Activated T-helper 17 cell treated with anti-CD3 and anti-CD28 coated beads, Interleukin-2, amount 50 U/mL, for 72 hours (primary cell): ENCODE measurements around the gene CTU1. TPM values are rescaled to one million over a fixed set of nuclear protein-coding genes. Genes with fewer than 3 reads are reported as not detected.

Experiments used
- ATAC-seq: fragments of 150-1000 bp; cut with Tn5 transposase; replicated peaks from 2 replicates; pipeline ENCODE4 v1.10.0; 2021; ENCODE audit warnings: mild to moderate bottlenecking, moderate library complexity
- H3K27ac Mint-ChIP-seq: one replicate; pipeline ENCODE4 v1.8.0; 2022; ENCODE audit warnings: mixed read lengths
- H3K27me3 Mint-ChIP-seq: one replicate; pipeline ENCODE4 v1.8.0; 2022; ENCODE audit warnings: mixed read lengths
- H3K36me3 Mint-ChIP-seq: one replicate; pipeline ENCODE4 v1.8.0; 2022; ENCODE audit warnings: low read depth, mild to moderate bottlenecking, mixed read lengths
- H3K4me1 Mint-ChIP-seq: one replicate; pipeline ENCODE4 v1.8.0; 2022; ENCODE audit warnings: mixed read lengths
- H3K4me3 Mint-ChIP-seq: one replicate; pipeline ENCODE4 v1.8.0; 2022; ENCODE audit warnings: mild to moderate bottlenecking, mixed read lengths
- H3K9me3 Mint-ChIP-seq: one replicate; pipeline ENCODE4 v1.8.0; 2022; ENCODE audit warnings: mixed read lengths
- total RNA-seq, 2 donors: library from RNA; stranded (reverse); gene quantifications; one replicate each; pipeline ENCODE4 v1.2.3, GENCODE V29; 2022

The CTU1 gene
- total RNA-seq, 2 donors from 2014 or later, result 7.0 to 9.7 TPM

- no peak overlapping the region for H3K27ac Mint-ChIP-seq
- no peaks in the 10 kb centered on the region for H3K36me3 Mint-ChIP-seq
- H3K4me1 Mint-ChIP-seq, result peaks cover 9% of the 10 kb centered on the region
- no peak overlapping the region for H3K4me3 Mint-ChIP-seq
- peaks cover 7% of the 10 kb centered on the region for H3K27me3 Mint-ChIP-seq
- no peaks in the 10 kb centered on the region for H3K9me3 Mint-ChIP-seq
- ATAC-seq, result no peak
These were observed 31.2 kb upstream of the CTU1 start for GRCh38 chr19:51139299-51140014.

GRCh38 chr19:51138549-51138979, 30.4 kb upstream of the CTU1 start:
- Mint-ChIP-seq H3K27ac (no peak overlapping the region), H3K4me3 (no peak overlapping the region), H3K9me3 (no peaks in the 10 kb centered on the region), H3K27me3 (peaks cover 4% of the 10 kb centered on the region), H3K36me3 (no peaks in the 10 kb centered on the region), H3K4me1 (peaks cover 9% of the 10 kb centered on the region)
- ATAC-seq, result no peak

GRCh38 chr19:51137792-51138425, 29.7 kb upstream of the CTU1 start:
- peaks cover 4% of the 10 kb centered on the region for H3K27me3 Mint-ChIP-seq
- H3K4me3 Mint-ChIP-seq, result peak overlapping the region; percentile 16
- no peaks in the 10 kb centered on the region for H3K36me3 Mint-ChIP-seq
- no peaks in the 10 kb centered on the region for H3K9me3 Mint-ChIP-seq
- H3K27ac Mint-ChIP-seq, result peak overlapping the region; percentile 64
- H3K4me1 Mint-ChIP-seq, result peaks cover 9% of the 10 kb centered on the region
- ATAC-seq, result peak; percentile 26

GRCh38 chr19:51136851-51137551, 28.8 kb upstream of the CTU1 start:
- peak; percentile 58 for ATAC-seq

GRCh38 chr19:51135986-51136762, 28.0 kb upstream of the CTU1 start:
- H3K9me3 Mint-ChIP-seq, result no peaks in the 10 kb centered on the region
- peak; percentile 29 for ATAC-seq
- peaks cover 4% of the 10 kb centered on the region for H3K27me3 Mint-ChIP-seq
- no peaks in the 10 kb centered on the region for H3K36me3 Mint-ChIP-seq
- H3K4me1 Mint-ChIP-seq, result peaks cover 19% of the 10 kb centered on the region
- H3K4me3 Mint-ChIP-seq, result peak overlapping the region; percentile 16
- peak overlapping the region; percentile 64 for H3K27ac Mint-ChIP-seq

More at GRCh38 chr19:51136851-51137551, 28.8 kb upstream of the CTU1 start:
- no peaks in the 10 kb centered on the region for H3K36me3 Mint-ChIP-seq
- no peaks in the 10 kb centered on the region for H3K9me3 Mint-ChIP-seq
- peak overlapping the region; percentile 16 for H3K4me3 Mint-ChIP-seq
- peaks cover 16% of the 10 kb centered on the region for H3K4me1 Mint-ChIP-seq
- H3K27me3 Mint-ChIP-seq, result peaks cover 4% of the 10 kb centered on the region
- peak overlapping the region; percentile 64 for H3K27ac Mint-ChIP-seq

- peaks cover 4% of the 10 kb centered on the region for H3K27me3 Mint-ChIP-seq
- H3K4me3 Mint-ChIP-seq, result no peak overlapping the region
- peaks cover 19% of the 10 kb centered on the region for H3K4me1 Mint-ChIP-seq
- no peak for ATAC-seq
- no peaks in the 10 kb centered on the region for H3K9me3 Mint-ChIP-seq
- H3K27ac Mint-ChIP-seq, result no peak overlapping the region
- no peaks in the 10 kb centered on the region for H3K36me3 Mint-ChIP-seq
These were observed 26.8 kb upstream of the CTU1 start for GRCh38 chr19:51135004-51135403.

GRCh38 chr19:51131780-51132680, 23.8 kb upstream of the CTU1 start:
- H3K27me3 Mint-ChIP-seq, result no peaks in the 10 kb centered on the region
- peak overlapping the region; percentile 66 for H3K4me3 Mint-ChIP-seq
- ATAC-seq, result peak; percentile 25
- no peaks in the 10 kb centered on the region for H3K9me3 Mint-ChIP-seq
- no peaks in the 10 kb centered on the region for H3K36me3 Mint-ChIP-seq
- H3K27ac Mint-ChIP-seq, result peak overlapping the region; percentile 46
- H3K4me1 Mint-ChIP-seq, result peaks cover 19% of the 10 kb centered on the region

GRCh38 chr19:51129716-51130115, 21.5 kb upstream of the CTU1 start:
- Mint-ChIP-seq H3K9me3 (no peaks in the 10 kb centered on the region), H3K4me3 (no peak overlapping the region), H3K36me3 (no peaks in the 10 kb centered on the region), H3K4me1 (peaks cover 16% of the 10 kb centered on the region), H3K27me3 (no peaks in the 10 kb centered on the region), H3K27ac (no peak overlapping the region)
- ATAC-seq, result no peak

- Mint-ChIP-seq H3K4me3 (no peak overlapping the region), H3K36me3 (no peaks in the 10 kb centered on the region), H3K4me1 (peaks cover 28% of the 10 kb centered on the region), H3K27me3 (no peaks in the 10 kb centered on the region), H3K27ac (no peak overlapping the region), H3K9me3 (no peaks in the 10 kb centered on the region)
- no peak for ATAC-seq
These were observed 20.0 kb upstream of the CTU1 start for GRCh38 chr19:51128227-51128626.

- Mint-ChIP-seq H3K4me3 (no peak overlapping the region), H3K27me3 (no peaks in the 10 kb centered on the region), H3K4me1 (peaks cover 29% of the 10 kb centered on the region), H3K27ac (no peak overlapping the region), H3K9me3 (no peaks in the 10 kb centered on the region), H3K36me3 (no peaks in the 10 kb centered on the region)
- peak; percentile 40 for ATAC-seq
These were observed 19.5 kb upstream of the CTU1 start for GRCh38 chr19:51127755-51128154.

- Mint-ChIP-seq H3K9me3 (no peaks in the 10 kb centered on the region), H3K4me3 (no peak overlapping the region), H3K4me1 (peaks cover 21% of the 10 kb centered on the region), H3K27me3 (no peaks in the 10 kb centered on the region), H3K36me3 (no peaks in the 10 kb centered on the region), H3K27ac (no peak overlapping the region)
- no peak for ATAC-seq
These were observed 18.8 kb upstream of the CTU1 start for GRCh38 chr19:51127032-51127431.

- no peak for ATAC-seq
- Mint-ChIP-seq H3K27ac (peak overlapping the region; percentile 56), H3K4me3 (peak overlapping the region; percentile 63), H3K4me1 (peaks cover 19% of the 10 kb centered on the region), H3K27me3 (no peaks in the 10 kb centered on the region), H3K36me3 (no peaks in the 10 kb centered on the region), H3K9me3 (peaks cover 3% of the 10 kb centered on the region)
These were observed 17.3 kb upstream of the CTU1 start for GRCh38 chr19:51125421-51126075.

- Mint-ChIP-seq H3K36me3 (no peaks in the 10 kb centered on the region), H3K27me3 (no peaks in the 10 kb centered on the region), H3K4me3 (peak within 1 kb of the TSS; percentile 63), H3K9me3 (peaks cover 3% of the 10 kb centered on the region), H3K4me1 (peaks cover 19% of the 10 kb centered on the region), H3K27ac (peak within 1 kb of the TSS; percentile 70)
- ATAC-seq, result no peak
These were observed 16.5 kb upstream of the CTU1 start, which contains the start of gene SIGLEC9 for GRCh38 chr19:51124729-51125128. TSS of gene SIGLEC9 (plus strand) at chr19:51124906. CDS start at chr19:51124975, 69 bp downstream.
